ENCODE measurements around the gene GCC2. TPM values are rescaled to one million over a fixed set of nuclear protein-coding genes. Genes with fewer than 3 reads are reported as not detected.

Gene GCC2
- total and polyA plus RNA-seq, 2 donors (not counting 3 experiments of a cell fraction or from before 2014, with no cell fraction given): 4.1 to 38.7 TPM

DNA sequence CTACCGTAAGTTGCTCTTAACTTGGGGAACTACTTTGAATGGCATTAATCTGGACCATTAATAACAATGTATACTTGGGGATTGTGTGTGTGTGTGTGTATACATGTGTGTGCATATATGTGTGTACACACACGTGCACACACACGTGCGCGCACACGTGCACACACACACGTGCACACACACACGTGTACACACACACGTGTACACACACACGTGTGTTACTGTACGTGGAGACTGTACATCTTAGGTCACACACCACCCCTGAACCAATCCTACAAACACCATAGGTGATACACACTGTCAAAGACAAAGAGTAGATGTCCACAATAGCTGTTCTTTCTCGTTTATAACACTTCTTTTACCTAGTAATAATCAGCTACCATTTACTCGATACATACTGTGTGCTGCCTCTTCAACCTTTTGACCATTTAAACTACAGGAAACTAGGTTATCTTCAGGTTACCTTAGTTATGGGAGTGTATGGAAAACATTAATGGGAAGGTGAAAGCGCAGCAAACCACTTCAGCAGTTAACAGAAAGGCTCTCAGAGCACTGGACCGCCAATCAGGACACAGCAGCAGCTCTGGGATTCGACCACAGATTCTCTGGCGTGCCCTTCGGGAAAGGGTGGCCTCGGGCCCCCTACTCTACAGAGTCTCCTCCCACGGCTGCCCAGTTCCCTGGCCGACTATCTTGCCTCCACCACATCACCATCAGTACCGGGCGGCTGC lies 894 bp upstream of the GCC2 start:
- DNase-seq (ENCODE audit: low read depth, low spot score): no peak
- peak; percentile 53 for FAIRE-seq
- no peak for TF ChIP-seq JUN (IDR thresholded peaks at IDR 0.05; ENCODE audit: borderline replicate concordance, insufficient read depth, insufficient read length, low read depth)
- no TSS peak for BruUV-seq (replicated peaks)
- Histone ChIP-seq H3K4me2 (ENCODE audit: insufficient read depth, low read length) (peak overlapping the region; percentile 79), H3K4me1 (ENCODE audit: control insufficient read depth, extremely low read depth, insufficient read depth, low read length) (peaks cover 15% of the 10 kb centered on the region), H3K9me3 (replicated peaks; ENCODE audit: control insufficient read depth, insufficient read depth, low read length) (no peaks in the 10 kb centered on the region), H3K36me3 (ENCODE audit: control insufficient read depth in 2 of 2, extremely low read depth in 1 of 2, insufficient read depth in 2 of 2, low read length in 2 of 2) (no peaks in the 10 kb centered on the region), H3K79me2 (ENCODE audit: control insufficient read depth, insufficient read depth, low read length) (peaks cover 5% of the 10 kb centered on the region), H3K27me3 (ENCODE audit: control insufficient read depth in 2 of 2, insufficient read depth in 2 of 2, low read length in 2 of 2) (no peaks in the 10 kb centered on the region), H3K4me3 (replicated peaks in 1 of 3; ENCODE audit: insufficient read depth in 1 of 3, low read depth in 1 of 3, low read length in 3 of 3) (peak overlapping the region; percentile 83 to 93 (median 90)), H3K27ac (ENCODE audit: insufficient read depth, low read depth, low read length) (peak overlapping the region; percentile 86), H3K9ac (replicated peaks; ENCODE audit: extremely low read depth, insufficient read depth, low read length) (peak overlapping the region; percentile 98), H4K20me1 (replicated peaks; ENCODE audit: control insufficient read depth, extremely low read depth, insufficient read depth, low read length) (no peaks in the 10 kb centered on the region), H2AFZ (ENCODE audit: low read depth, low read length) (peak overlapping the region; percentile 92), H3K9me1 (replicated peaks; ENCODE audit: control insufficient read depth, extremely low read depth, insufficient read depth, low read length) (no peaks in the 10 kb centered on the region)
- dilution Hi-C loops (cut with MboI; ENCODE audit: extremely low pct_ligation_motif_present, low sequenced_read_pairs): no loop called here
- intact Hi-C loops (cut with micrococcal nuclease): loop anchor here (2.0 kb wide), 4 partner anchors 79 to 137 kb away; no protein-coding TSS in a partner anchor
- POLR2A ChIA-PET: interaction anchor here (0.6 to 1.0 kb wide), 2 partner anchors 28 to 86 kb away, joined by 4 to 14 read pairs; partner anchors contain the start of gene LIMS1
- CTCF ChIA-PET: interaction anchor here (0.5 to 1.8 kb wide), 4 partner anchors 11 to 189 kb away, joined by 3 to 6 read pairs (median 3); no protein-coding TSS in a partner anchor

DNA sequence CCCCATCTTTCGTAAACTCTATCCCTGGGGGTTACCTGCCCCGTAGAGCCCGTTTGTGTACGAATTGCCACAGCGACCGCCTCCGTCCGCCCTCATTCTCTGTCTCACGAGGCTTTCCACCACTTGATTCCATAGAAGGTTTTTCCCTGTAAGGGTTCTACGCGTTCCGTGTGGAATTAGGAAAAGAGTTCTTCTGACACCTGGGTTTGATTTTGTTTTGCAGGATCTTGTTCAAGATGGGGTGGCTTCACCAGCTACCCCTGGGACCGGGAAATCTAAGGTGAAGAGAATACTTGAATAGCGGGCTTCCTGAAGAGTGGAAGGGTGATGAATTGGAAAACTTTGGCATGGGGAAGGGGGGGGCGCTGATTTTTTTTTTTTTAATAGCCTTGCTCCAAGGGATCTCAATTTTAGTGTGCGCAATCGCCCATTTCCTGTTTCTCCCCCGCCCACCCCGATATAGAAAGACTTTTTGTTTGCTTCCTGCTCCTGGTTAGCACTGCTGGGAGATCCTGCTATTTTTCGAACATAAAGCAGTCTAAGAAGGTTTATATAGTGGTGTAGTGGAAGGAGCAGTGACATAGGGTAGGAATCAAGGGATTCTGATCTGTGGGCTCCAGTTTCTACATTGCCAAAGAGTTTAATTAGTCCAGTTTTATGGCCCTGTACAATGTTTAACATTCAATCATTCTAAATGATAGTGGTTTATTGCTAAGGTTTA lies 564 bp downstream of the GCC2 start:
- H2AFZ ChIP-seq (ENCODE audit: low read depth, low read length): peak overlapping the region; percentile 92
- TF ChIP-seq GATA2 (IDR thresholded peaks at IDR 0.05; ENCODE audit: insufficient read depth, insufficient read length, low read depth, low read length) (no peak), MYC (IDR thresholded peaks at IDR 0.05; ENCODE audit: low read depth, low read length) (no peak), FOS (IDR thresholded peaks at IDR 0.05; ENCODE audit: borderline replicate concordance, insufficient read depth, low read length) (no peak), POLR2AphosphoS5 (IDR thresholded peaks at IDR 0.05; ENCODE audit: insufficient read depth, low read depth, low read length) (no peak)
- FAIRE-seq (no peak), DNase-seq (ENCODE audit: low read depth, low spot score) (peak; percentile 56)
- peaks cover 5% of the 10 kb centered on the region for H3K79me2 ChIP-seq (ENCODE audit: control insufficient read depth, insufficient read depth, low read length)
- H3K9me1 ChIP-seq (replicated peaks; ENCODE audit: control insufficient read depth, extremely low read depth, insufficient read depth, low read length): no peaks in the 10 kb centered on the region
- H3K9ac ChIP-seq (replicated peaks; ENCODE audit: extremely low read depth, insufficient read depth, low read length): peak overlapping the region; percentile 98
- H3K27ac ChIP-seq (ENCODE audit: insufficient read depth, low read depth, low read length): peak overlapping the region; percentile 86
- H3K27me3 ChIP-seq (ENCODE audit: control insufficient read depth in 2 of 2, insufficient read depth in 2 of 2, low read length in 2 of 2): no peaks in the 10 kb centered on the region
- H3K4me2 ChIP-seq (ENCODE audit: insufficient read depth, low read length): peak overlapping the region; percentile 96
- no peaks in the 10 kb centered on the region for H4K20me1 ChIP-seq (replicated peaks; ENCODE audit: control insufficient read depth, extremely low read depth, insufficient read depth, low read length)
- peak overlapping the region; percentile 83 to 93 (median 90) for H3K4me3 ChIP-seq (replicated peaks in 1 of 3; ENCODE audit: insufficient read depth in 1 of 3, low read depth in 1 of 3, low read length in 3 of 3)
- dilution Hi-C loops (cut with MboI; ENCODE audit: extremely low pct_ligation_motif_present, low sequenced_read_pairs) (no loop called here), intact Hi-C loops (cut with micrococcal nuclease) (loop anchor here (2.0 kb wide), 4 partner anchors 81 to 135 kb away; no protein-coding TSS in a partner anchor)
- ChIA-PET CTCF (interaction anchor here (1.6 kb wide), 1 partner anchor 134 kb away, joined by 7 read pairs; no protein-coding TSS in a partner anchor), POLR2A (interaction anchor here (0.7 to 1.0 kb wide), 2 partner anchors 72 to 84 kb away, joined by 3 to 4 read pairs; partner anchors contain the start of genes LIMS1 and SULT1C4)
- peaks cover 15% of the 10 kb centered on the region for H3K4me1 ChIP-seq (ENCODE audit: control insufficient read depth, extremely low read depth, insufficient read depth, low read length)
- H3K36me3 ChIP-seq (ENCODE audit: control insufficient read depth in 2 of 2, extremely low read depth in 1 of 2, insufficient read depth in 2 of 2, low read length in 2 of 2): peaks cover 0 to 2% of the 10 kb centered on the region in 2 experiments
- no TSS peak for BruUV-seq (replicated peaks)
- H3K9me3 ChIP-seq (replicated peaks; ENCODE audit: control insufficient read depth, insufficient read depth, low read length): no peaks in the 10 kb centered on the region
